Esophagus (tissue), 2 donors: ENCODE measurements around the gene GPI. TPM values are rescaled to one million over a fixed set of nuclear protein-coding genes. Genes with fewer than 3 reads are reported as not detected.

Experiments used
- H3K27ac ChIP-seq, 2 donors: one replicate each; pipeline ENCODE4 v1.5.1; 2013; ENCODE audit warnings: low read depth in 2 of 2, mild to moderate bottlenecking in 2 of 2, inconsistent platforms in 1 of 2, low read length in 1 of 2, moderate library complexity in 1 of 2
- H3K27me3 ChIP-seq, 2 donors: one replicate each; pipeline ENCODE4 v1.6.1; 2013; ENCODE audit warnings: low read length in 2 of 2, control low read depth in 1 of 2, mild to moderate bottlenecking in 1 of 2; ENCODE audit not compliant: insufficient read depth in 2 of 2, control insufficient read depth in 1 of 2
- H3K36me3 ChIP-seq, 2 donors: one replicate each; pipeline ENCODE4 v1.6.1; 2013; ENCODE audit warnings: low read length in 1 of 2; ENCODE audit not compliant: control insufficient read depth in 2 of 2, insufficient read depth in 2 of 2
- H3K4me1 ChIP-seq, 2 donors: one replicate each; pipeline ENCODE4 v1.6.1; 2013; ENCODE audit warnings: low read length in 1 of 2; ENCODE audit not compliant: control insufficient read depth in 2 of 2, insufficient read depth in 2 of 2
- H3K4me3 ChIP-seq, 2 donors: one replicate each; pipeline ENCODE4 v1.5.1; 2013; ENCODE audit warnings: low read length in 2 of 2, mild to moderate bottlenecking in 2 of 2, low read depth in 1 of 2, moderate library complexity in 1 of 2
- H3K9me3 ChIP-seq, 2 donors: one replicate each; pipeline ENCODE4 v1.6.1; 2013; ENCODE audit warnings: mild to moderate bottlenecking in 2 of 2, low read depth in 1 of 2, low read length in 1 of 2, moderate library complexity in 1 of 2; ENCODE audit not compliant: control insufficient read depth in 2 of 2, insufficient read depth in 1 of 2
- WGBS, 2 donors: extraction: QIAGEN DNeasy Blood & Tissue Kit; methylation state at CpG; one replicate each; pipeline ENCODE4 v1.1.7; 2013; 5-methylcytosine and 5-hydroxymethylcytosine counted together
- polyA plus RNA-seq, 2 donors: library from polyadenylated mRNA; stranded (reverse); fragments of 200-250 nt; gene quantifications; one replicate each; pipeline ENCODE4 v1.2.3, GENCODE V29; 2013
- donor health status: healthy with polysubstance abuse.
- donor health status: Bipolar disorder and iron deficiency.

The GPI gene
- polyA plus RNA-seq, 2 donors, result 64.3 to 125 TPM

GRCh38 chr19:34429553-34429952 lies 64.6 kb downstream of the GPI start:
- no peak overlapping the region for H3K27ac ChIP-seq
- H3K4me1 ChIP-seq, result peaks cover 0 to 2% of the 10 kb centered on the region in 2 donors
- H3K4me3 ChIP-seq, result peak overlapping the region in 1 of 2 donors; percentile 91
- 66 to 68% methylated on average over 9 of the region's 9 CpGs for WGBS, 2 donors
- peaks cover 0 to 4% of the 10 kb centered on the region in 2 donors for H3K36me3 ChIP-seq
- H3K27me3 ChIP-seq, result no peaks in the 10 kb centered on the region
- H3K9me3 ChIP-seq, result no peaks in the 10 kb centered on the region

GRCh38 chr19:34430738-34431625 lies 66.0 kb downstream of the GPI start:
- H3K27me3 ChIP-seq, result no peaks in the 10 kb centered on the region
- peak overlapping the region in 1 of 2 donors; percentile 5 for H3K4me3 ChIP-seq
- WGBS, 2 donors, result 37 to 39% methylated on average over 6 of the region's 6 CpGs
- H3K36me3 ChIP-seq, result peaks cover 0 to 9% of the 10 kb centered on the region in 2 donors
- peaks cover 0 to 2% of the 10 kb centered on the region in 2 donors for H3K4me1 ChIP-seq
- H3K9me3 ChIP-seq, result no peaks in the 10 kb centered on the region
- no peak overlapping the region for H3K27ac ChIP-seq

- Histone ChIP-seq H3K36me3 (peaks cover 0 to 9% of the 10 kb centered on the region in 2 donors), H3K27me3 (no peaks in the 10 kb centered on the region), H3K4me1 (no peaks in the 10 kb centered on the region), H3K4me3 (no peak overlapping the region), H3K9me3 (no peaks in the 10 kb centered on the region), H3K27ac (no peak overlapping the region)
- 47 to 58% methylated on average over 2 of the region's 2 CpGs for WGBS, 2 donors
Measured at GRCh38 chr19:34431681-34432402, 66.8 kb downstream of the GPI start.

GRCh38 chr19:34432797-34433196 lies 67.8 kb downstream of the GPI start:
- H3K4me1 ChIP-seq, result no peaks in the 10 kb centered on the region
- H3K36me3 ChIP-seq, result peaks cover 0 to 9% of the 10 kb centered on the region in 2 donors
- WGBS, 2 donors, result 73 to 81% methylated on average over 5 of the region's 5 CpGs
- H3K9me3 ChIP-seq, result no peaks in the 10 kb centered on the region
- no peak overlapping the region for H3K4me3 ChIP-seq
- no peak overlapping the region for H3K27ac ChIP-seq
- H3K27me3 ChIP-seq, result no peaks in the 10 kb centered on the region

GRCh38 chr19:34436716-34437115 lies 71.7 kb downstream of the GPI start:
- no peaks in the 10 kb centered on the region for H3K9me3 ChIP-seq
- no peak overlapping the region for H3K4me3 ChIP-seq
- H3K27ac ChIP-seq, result no peak overlapping the region
- no peaks in the 10 kb centered on the region for H3K4me1 ChIP-seq
- 84 to 88% methylated on average over 3 of the region's 3 CpGs for WGBS, 2 donors
- peaks cover 0 to 11% of the 10 kb centered on the region in 2 donors for H3K36me3 ChIP-seq
- H3K27me3 ChIP-seq, result no peaks in the 10 kb centered on the region

- WGBS, 2 donors, result 98% methylated on average over 3 of the region's 3 CpGs
- Histone ChIP-seq H3K27me3 (no peaks in the 10 kb centered on the region), H3K36me3 (peaks cover 7 to 12% of the 10 kb centered on the region in 2 donors), H3K4me1 (no peaks in the 10 kb centered on the region), H3K27ac (no peak overlapping the region), H3K4me3 (no peak overlapping the region), H3K9me3 (no peaks in the 10 kb centered on the region)
Measured at GRCh38 chr19:34448191-34448590, 83.2 kb downstream of the GPI start.

Other genes starting within 250 kb of the GPI start
- 10 to 100 TPM; 31.4 to 57.2 TPM for gene LSM14A, start 192.7 kb upstream of the GPI start, polyA plus RNA-seq
- 1 to 10 TPM; 4.6 to 6.8 TPM for gene GARRE1, start 110.6 kb upstream of the GPI start, polyA plus RNA-seq
- gene PDCD2L, start 39.2 kb downstream of the GPI start, polyA plus RNA-seq, result 10 to 100 TPM in 1 of 2 donors, 1 to 10 TPM in 1; 6.9 to 10.9 TPM
- gene UBA2, start 63.2 kb downstream of the GPI start, polyA plus RNA-seq, result 10 to 100 TPM; 42.5 to 54.3 TPM
- 1 to 10 TPM; 1.3 to 2.8 TPM for gene WTIP, start 116.6 kb downstream of the GPI start, polyA plus RNA-seq